SK-N-SH (cell line): Measurements from ENCODE around the gene OR6B3.

Experiments used
- POLR2AphosphoS5 ChIP-seq: IDR thresholded peaks from 2 replicates; pipeline ENCODE4 v1.6.1; 2012; ENCODE audit warnings: low read depth, low read length
- RAD21 ChIP-seq: IDR thresholded peaks from 2 replicates; pipeline ENCODE4 v1.6.1; 2012; ENCODE audit warnings: mild to moderate bottlenecking, low read length
- RCOR1 ChIP-seq: fragments of 150-350 bp; IDR thresholded peaks from 2 replicates; pipeline ENCODE4 v1.6.1; 2017; ENCODE audit warnings: antibody characterized with exemption, low read length
- YY1 ChIP-seq: IDR thresholded peaks from 2 replicates; pipeline ENCODE4 v1.4.0; 2012; ENCODE audit warnings: low read depth, mild to moderate bottlenecking
- TF ChIP-seq, protein P1 (sequence below): IDR thresholded peaks from 2 replicates; pipeline ENCODE4 v1.4.0; 2012; ENCODE audit warnings: low read depth, borderline replicate concordance
- TF ChIP-seq, protein P2 (sequence below): fragments of 200-600 bp; sonication (generic); IDR thresholded peaks from 2 replicates; pipeline ENCODE4 v1.6.1; 2017; ENCODE audit warnings: antibody characterized with exemption, mild to moderate bottlenecking, moderate library complexity

DNA sequence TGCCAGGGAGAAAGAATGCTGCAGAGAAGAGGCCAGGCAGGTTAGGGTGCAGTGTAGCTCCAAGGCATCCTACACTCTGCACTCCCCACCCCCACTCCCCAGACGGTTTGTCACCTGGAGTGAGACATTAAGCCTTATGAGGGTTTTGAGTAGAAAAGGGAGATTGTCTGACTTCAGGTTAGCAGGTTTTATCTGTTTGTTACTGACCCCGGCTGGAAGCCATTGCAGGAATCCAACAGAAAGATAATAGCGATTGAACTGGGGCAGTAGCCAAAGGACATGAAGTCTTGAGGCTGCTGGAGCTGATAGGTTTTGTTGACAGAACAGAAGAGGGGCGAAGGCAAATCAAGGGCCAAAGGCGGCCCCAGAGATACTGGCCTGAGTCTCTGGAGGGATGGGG lies 36.0 kb upstream of the OR6B3 start:
- TF ChIP-seq, protein P1, sequence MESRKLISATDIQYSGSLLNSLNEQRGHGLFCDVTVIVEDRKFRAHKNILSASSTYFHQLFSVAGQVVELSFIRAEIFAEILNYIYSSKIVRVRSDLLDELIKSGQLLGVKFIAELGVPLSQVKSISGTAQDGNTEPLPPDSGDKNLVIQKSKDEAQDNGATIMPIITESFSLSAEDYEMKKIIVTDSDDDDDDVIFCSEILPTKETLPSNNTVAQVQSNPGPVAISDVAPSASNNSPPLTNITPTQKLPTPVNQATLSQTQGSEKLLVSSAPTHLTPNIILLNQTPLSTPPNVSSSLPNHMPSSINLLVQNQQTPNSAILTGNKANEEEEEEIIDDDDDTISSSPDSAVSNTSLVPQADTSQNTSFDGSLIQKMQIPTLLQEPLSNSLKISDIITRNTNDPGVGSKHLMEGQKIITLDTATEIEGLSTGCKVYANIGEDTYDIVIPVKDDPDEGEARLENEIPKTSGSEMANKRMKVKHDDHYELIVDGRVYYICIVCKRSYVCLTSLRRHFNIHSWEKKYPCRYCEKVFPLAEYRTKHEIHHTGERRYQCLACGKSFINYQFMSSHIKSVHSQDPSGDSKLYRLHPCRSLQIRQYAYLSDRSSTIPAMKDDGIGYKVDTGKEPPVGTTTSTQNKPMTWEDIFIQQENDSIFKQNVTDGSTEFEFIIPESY, result no peak
- TF ChIP-seq POLR2AphosphoS5 (no peak), RCOR1 (no peak), RAD21 (no peak), YY1 (no peak)
- TF ChIP-seq, protein P2, sequence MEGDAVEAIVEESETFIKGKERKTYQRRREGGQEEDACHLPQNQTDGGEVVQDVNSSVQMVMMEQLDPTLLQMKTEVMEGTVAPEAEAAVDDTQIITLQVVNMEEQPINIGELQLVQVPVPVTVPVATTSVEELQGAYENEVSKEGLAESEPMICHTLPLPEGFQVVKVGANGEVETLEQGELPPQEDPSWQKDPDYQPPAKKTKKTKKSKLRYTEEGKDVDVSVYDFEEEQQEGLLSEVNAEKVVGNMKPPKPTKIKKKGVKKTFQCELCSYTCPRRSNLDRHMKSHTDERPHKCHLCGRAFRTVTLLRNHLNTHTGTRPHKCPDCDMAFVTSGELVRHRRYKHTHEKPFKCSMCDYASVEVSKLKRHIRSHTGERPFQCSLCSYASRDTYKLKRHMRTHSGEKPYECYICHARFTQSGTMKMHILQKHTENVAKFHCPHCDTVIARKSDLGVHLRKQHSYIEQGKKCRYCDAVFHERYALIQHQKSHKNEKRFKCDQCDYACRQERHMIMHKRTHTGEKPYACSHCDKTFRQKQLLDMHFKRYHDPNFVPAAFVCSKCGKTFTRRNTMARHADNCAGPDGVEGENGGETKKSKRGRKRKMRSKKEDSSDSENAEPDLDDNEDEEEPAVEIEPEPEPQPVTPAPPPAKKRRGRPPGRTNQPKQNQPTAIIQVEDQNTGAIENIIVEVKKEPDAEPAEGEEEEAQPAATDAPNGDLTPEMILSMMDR, result no peak
